ENCODE measurements around the gene SLIT2.

Gene SLIT2

GRCh38 chr4:20251796-20252655 is at the start of gene SLIT2:
Gene SLIT2 (plus strand): TSS chr4:20251905. CDS start chr4:20253816, 1,911 bp downstream.
- peak in 1 of 2 experiments; percentile 15 for DNase-seq (ENCODE audit: low read depth in 2 of 2)

GRCh38 chr4:20203508-20203907 is 48.2 kb upstream of the SLIT2 start:
- DNase-seq (ENCODE audit: low read depth in 2 of 2) = no peak

GRCh38 chr4:20217521-20217920 is 34.2 kb upstream of the SLIT2 start:
- no peak for DNase-seq (ENCODE audit: low read depth in 2 of 2)

DNA sequence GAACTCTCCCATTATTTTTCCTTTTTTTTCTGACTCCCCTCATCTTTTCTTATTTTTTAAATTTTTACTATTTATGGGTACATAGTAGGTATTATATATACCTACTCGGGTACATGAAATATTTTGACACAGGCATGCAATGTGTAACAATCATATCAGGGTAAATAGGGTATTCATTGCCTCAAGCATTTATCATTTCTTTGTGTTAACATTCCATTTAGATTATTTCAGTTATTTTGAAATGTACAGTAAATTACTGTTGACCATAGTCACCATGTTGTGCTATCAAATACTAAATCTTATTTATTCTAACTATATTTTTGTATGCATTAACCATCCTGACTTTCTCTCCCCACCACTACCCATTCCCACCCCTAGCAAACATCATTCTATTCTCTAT is 33.8 kb upstream of the SLIT2 start:
- DNase-seq (ENCODE audit: low read depth in 2 of 2) = no peak

- no peak for DNase-seq (ENCODE audit: low read depth in 2 of 2)
Measured at GRCh38 chr4:20219521-20219920, 32.2 kb upstream of the SLIT2 start.

GRCh38 chr4:20237894-20238537 is 13.7 kb upstream of the SLIT2 start:
- DNase-seq (ENCODE audit: low read depth in 2 of 2) = no peak

DNA sequence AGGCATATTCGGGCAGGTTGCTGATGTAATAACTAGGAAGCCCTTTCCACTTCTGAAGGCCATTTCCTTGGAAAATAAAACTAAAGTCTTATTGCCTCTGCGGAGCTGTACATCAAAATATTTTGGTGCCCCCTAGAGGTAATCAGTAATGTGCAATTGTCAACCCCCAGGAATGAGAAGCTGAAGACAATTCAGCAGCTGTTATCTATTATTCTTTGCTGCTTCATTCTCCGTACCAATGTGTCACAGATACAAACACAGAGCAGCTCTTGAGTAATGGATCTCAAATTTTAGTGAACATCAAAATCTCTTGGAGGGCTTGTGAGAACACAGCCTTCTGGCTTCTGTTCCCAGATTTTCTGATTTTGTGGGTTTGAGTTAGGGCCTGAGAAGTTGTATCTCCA is 3.5 kb upstream of the SLIT2 start:
- no peak for DNase-seq (ENCODE audit: low read depth in 2 of 2)

DNA sequence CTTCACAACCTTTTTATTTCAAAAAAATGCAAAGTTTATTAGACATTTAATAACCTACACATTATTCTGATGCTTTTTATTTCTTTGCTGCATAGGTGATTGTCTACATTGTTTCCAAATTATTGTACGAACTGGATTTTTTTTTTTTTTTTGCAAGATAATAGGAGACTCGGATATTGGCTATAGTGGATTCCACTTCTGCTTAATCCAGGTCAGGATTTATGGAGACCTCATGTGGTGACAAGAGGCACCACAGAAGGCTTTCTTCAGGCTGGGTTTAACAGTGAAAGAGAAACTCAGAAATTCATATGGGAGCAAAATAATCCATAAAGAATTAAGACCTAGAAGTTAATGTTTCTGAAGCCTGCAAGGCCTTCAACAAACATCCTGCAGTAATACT is 2.4 kb upstream of the SLIT2 start:
- DNase-seq (ENCODE audit: low read depth in 2 of 2) = no peak

- DNase-seq (ENCODE audit: low read depth in 2 of 2) = no peak
Measured at GRCh38 chr4:20251031-20251795, 492 bp upstream of the SLIT2 start.

- no peak for DNase-seq (ENCODE audit: low read depth in 2 of 2)
Measured at GRCh38 chr4:20252656-20253282, 1.1 kb downstream of the SLIT2 start.

GRCh38 chr4:20253283-20253734 is 1.6 kb downstream of the SLIT2 start:
- DNase-seq (ENCODE audit: low read depth in 2 of 2) = no peak

- no peak for DNase-seq (ENCODE audit: low read depth in 2 of 2)
Measured at GRCh38 chr4:20253735-20254409, 2.2 kb downstream of the SLIT2 start.

DNA sequence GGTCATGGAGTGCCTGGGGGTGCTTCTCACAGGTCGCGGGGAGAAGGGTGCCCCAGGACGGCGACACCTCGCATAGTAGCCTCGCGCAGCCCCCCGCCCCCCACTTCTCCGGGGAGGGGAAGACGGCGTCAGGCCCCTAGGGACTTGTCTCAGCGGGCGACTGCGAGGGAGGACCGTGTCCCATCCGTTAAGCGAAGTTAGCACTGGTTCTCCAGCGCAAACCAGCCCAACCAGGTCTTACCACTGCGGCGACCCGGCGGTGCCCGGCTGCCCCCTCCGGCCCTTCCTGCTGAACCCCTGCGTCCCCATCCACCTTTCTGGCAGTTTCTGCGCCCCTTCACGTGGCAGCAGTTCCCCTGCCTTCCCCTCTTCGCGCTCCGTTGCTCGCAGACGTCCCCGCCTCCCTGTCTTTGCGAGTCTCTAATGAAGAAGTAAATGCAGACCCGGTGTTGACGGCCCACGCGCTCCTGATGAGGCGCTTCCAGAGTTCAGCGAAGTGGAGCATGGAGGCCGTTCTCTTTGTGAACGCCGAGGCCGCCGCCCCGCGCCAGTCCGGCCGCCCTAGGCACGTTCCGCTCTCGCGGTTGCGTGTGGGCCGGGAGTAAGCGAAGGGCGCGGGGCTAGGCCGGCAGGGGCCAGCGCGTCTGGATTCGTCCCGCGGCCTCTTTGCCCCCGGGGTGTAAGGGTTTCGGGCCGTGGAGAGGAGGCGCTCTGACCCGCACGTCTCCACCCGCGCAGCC is 3.0 kb downstream of the SLIT2 start:
- DNase-seq (ENCODE audit: low read depth in 2 of 2) = no peak

- DNase-seq (ENCODE audit: low read depth in 2 of 2) = no peak
Measured at GRCh38 chr4:20255251-20255586, 3.5 kb downstream of the SLIT2 start.

DNA sequence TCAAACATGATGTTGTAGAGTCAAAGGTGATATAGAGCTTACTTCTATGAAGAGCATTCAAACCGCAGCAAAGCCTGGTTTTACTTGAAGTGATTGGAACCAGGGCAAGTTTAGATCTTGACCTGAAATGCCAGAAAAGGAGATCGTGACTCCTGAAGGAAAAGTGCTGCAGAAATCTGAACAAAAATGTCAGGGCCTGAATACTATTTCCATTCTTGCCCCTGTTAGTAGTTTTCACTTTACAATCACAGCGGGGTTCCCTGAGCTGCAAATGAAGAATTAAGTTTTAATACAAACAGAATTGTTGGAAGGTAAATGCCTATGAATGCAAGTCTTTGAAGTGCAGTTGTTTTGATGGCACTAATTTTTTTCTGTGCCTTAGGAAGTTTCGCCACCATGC is 4.1 kb downstream of the SLIT2 start:
- no peak for DNase-seq (ENCODE audit: low read depth in 2 of 2)

DNA sequence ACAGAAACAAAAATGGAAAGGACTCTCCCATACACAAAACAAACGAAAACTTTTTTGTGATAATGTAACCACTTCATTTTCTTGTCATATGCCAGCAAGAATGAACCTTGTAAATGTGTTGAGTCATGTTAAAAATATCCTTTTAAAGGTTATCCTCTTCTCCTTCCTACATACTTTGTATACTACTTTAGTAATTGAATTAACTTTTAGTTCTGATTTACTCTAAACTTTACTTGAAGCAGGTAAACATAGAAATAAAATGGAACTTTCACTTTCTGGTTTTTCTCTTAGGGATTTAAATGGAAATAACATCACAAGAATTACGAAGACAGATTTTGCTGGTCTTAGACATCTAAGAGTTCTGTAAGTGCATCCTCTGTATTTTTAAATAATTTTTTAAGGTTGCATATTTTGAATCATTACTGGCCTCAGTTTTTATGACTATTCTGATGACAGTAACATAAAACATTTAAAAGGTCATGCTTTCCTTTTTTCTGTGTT is 4.7 kb downstream of the SLIT2 start:
- DNase-seq (ENCODE audit: low read depth in 2 of 2) = no peak

DNA sequence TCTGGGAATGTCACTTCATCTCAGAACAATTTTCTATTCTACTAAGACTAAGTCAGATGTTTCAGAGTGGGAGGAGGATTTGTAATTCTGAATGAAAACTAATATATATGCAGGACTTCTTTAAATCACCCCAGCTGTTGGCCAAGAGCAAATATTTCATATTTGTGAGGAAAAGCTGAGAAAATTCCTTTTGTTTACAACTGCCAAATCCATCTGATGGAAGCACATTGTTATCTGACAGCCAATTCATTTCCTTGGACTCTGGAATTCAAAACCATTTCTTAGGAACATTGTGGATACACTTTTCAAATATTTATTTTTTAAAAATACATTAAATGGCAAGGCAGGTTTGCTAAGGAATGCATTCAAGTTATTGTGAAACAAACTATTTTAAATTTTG is 8.0 kb downstream of the SLIT2 start:
- DNase-seq (ENCODE audit: low read depth in 2 of 2) = no peak

DNA sequence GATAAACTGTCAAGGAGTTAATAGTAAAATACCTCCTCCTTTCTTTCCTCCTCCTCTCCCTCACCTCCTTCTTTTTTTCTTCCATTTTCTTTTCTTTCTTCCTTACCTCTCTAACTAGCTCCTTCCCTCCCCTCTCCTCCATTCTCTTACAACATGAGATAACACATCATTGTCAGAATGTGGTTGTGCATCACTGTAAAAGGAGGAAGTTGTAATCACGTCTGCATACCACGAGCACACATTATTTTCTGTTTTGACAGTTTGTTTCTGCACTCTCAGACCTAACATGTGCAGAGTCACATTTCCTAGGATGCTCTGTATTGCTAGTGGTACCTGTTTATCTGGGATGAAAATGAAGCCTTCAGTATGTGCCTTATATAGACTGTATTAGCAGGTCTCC is 9.1 kb downstream of the SLIT2 start:
- DNase-seq (ENCODE audit: low read depth in 2 of 2) = no peak

DNA sequence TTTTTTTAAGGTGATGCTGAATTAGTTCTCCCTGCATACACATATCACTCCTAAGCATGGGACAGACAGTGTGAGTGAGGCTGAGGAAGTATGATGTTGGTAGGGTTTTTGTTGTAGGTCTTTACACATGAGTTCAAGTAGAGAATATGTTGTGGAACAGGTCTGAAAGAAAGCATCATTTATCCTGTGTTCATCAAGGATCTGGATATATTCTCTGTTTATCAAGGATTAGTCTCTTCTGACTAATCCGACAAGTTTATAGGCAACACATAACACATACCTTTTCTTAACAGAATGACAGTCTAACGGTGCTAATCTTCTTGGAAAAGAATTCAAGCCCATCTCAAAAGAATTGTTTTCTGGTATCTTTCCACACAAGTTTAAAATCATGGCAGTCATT is 10.5 kb downstream of the SLIT2 start:
- DNase-seq (ENCODE audit: low read depth in 2 of 2) = no peak

DNA sequence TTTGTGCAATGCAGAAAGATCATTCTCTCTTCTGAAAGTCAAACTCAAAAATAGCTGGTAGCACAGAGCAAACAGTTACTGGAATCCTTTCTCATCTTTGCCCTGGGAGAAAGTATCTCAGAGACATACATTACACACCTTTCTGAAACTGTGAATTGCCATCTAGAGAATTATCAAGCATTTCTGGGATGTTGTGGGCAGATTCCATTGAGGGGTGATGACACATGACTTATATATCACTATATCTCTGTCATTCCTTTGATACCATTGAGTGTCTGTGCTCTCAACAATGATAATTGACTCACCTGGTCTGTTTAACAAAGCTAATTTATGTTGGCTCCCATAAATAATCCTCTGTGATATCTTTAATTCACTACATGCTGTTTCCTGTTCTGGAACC is 13.0 kb downstream of the SLIT2 start:
- DNase-seq (ENCODE audit: low read depth in 2 of 2) = no peak

- DNase-seq (ENCODE audit: low read depth in 2 of 2) = no peak
Measured at GRCh38 chr4:20265726-20266125, 14.0 kb downstream of the SLIT2 start.

Data from stimulated activated CD4-positive, alpha-beta T cell treated with anti-CD3 and anti-CD28 coated beads, Interleukin-12 subunit alpha, Interleukin-12 subunit beta, amount 100 ng/mL, for 24 hours (primary cell).